ENCODE measurements around the gene CREB5.

CREB5 gene

DNA sequence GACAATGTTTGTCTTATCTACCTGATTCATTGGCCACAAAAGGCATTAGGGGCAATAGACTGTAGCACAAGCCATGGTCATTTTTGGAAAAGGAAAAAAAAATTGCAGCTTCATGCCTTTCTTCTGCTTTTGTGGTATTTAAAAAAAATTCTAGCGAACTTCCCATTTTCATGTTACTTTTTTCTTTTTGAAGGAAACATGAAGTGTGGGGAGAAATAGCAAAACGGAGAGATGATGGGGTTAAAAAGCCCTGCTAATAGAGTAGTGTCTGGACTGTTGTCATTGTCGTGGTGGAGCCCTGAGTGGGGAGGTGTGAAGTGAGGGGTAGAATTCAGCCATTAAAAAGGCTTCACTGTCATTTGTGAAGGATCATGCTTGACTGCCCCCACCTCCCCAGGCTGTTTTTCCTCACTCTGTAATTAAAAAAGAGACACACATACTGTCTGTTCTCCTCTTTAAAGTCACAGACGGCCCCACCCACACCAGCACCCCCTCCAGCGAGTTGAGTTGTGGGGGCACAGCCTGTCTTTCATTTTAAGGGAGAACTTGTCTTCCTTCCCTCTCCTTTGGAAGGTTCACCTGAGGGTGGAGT is 272.4 kb downstream of the CREB5 start:
- H3K79me2 ChIP-seq (ENCODE audit: insufficient read depth, low read depth): no peaks in the 10 kb centered on the region
- no peak overlapping the region for H3K4me2 ChIP-seq
- no peak overlapping the region for H3K9ac ChIP-seq
- H3K4me1 ChIP-seq (ENCODE audit: low read depth, poor library complexity, severe bottlenecking): no peaks in the 10 kb centered on the region
- no peak overlapping the region for H2AFZ ChIP-seq (ENCODE audit: low read depth)
- TF ChIP-seq, protein P1, sequence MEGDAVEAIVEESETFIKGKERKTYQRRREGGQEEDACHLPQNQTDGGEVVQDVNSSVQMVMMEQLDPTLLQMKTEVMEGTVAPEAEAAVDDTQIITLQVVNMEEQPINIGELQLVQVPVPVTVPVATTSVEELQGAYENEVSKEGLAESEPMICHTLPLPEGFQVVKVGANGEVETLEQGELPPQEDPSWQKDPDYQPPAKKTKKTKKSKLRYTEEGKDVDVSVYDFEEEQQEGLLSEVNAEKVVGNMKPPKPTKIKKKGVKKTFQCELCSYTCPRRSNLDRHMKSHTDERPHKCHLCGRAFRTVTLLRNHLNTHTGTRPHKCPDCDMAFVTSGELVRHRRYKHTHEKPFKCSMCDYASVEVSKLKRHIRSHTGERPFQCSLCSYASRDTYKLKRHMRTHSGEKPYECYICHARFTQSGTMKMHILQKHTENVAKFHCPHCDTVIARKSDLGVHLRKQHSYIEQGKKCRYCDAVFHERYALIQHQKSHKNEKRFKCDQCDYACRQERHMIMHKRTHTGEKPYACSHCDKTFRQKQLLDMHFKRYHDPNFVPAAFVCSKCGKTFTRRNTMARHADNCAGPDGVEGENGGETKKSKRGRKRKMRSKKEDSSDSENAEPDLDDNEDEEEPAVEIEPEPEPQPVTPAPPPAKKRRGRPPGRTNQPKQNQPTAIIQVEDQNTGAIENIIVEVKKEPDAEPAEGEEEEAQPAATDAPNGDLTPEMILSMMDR (conservative IDR thresholded peaks at IDR 0.05; ENCODE audit: low read depth, low read length): no peak
- no peak overlapping the region for H3K27ac ChIP-seq
- no peaks in the 10 kb centered on the region for H3K36me3 ChIP-seq (ENCODE audit: insufficient read depth)
- no peak overlapping the region for H3K4me3 ChIP-seq (IDR thresholded peaks at IDR 0.05; ENCODE audit: insufficient read depth, low read depth, low read length)
- no peaks in the 10 kb centered on the region for H3K27me3 ChIP-seq (ENCODE audit: insufficient read depth, low read depth)
- no peaks in the 10 kb centered on the region for H4K20me1 ChIP-seq (ENCODE audit: insufficient read depth)

DNA sequence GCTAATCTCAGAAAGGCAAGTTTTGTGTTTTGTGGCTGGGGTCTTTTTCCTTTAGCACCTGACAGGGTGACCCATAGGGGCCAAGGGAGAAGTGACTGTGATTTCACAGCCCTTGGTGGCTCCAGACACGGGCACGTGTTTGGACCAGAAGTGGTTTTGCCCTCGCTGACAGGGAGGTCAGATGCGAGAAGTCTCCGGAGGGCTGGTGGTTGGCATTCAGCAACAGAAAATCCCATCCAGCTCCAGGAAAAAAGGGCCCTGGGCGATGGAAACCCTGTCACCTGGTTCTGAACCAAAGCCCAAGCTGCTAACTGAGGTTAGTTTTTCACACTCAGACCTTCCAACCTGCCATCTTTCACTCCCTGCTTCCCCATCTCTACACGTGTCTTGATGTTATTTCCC is 272.9 kb downstream of the CREB5 start:
- Histone ChIP-seq H3K27me3 (ENCODE audit: insufficient read depth, low read depth) (no peaks in the 10 kb centered on the region), H3K79me2 (ENCODE audit: insufficient read depth, low read depth) (no peaks in the 10 kb centered on the region), H3K27ac (no peak overlapping the region), H3K4me3 (IDR thresholded peaks at IDR 0.05; ENCODE audit: insufficient read depth, low read depth, low read length) (no peak overlapping the region), H4K20me1 (ENCODE audit: insufficient read depth) (no peaks in the 10 kb centered on the region), H2AFZ (ENCODE audit: low read depth) (no peak overlapping the region), H3K36me3 (ENCODE audit: insufficient read depth) (no peaks in the 10 kb centered on the region), H3K4me2 (no peak overlapping the region), H3K9ac (no peak overlapping the region), H3K4me1 (ENCODE audit: low read depth, poor library complexity, severe bottlenecking) (no peaks in the 10 kb centered on the region)
- TF ChIP-seq, protein P1 (conservative IDR thresholded peaks at IDR 0.05; ENCODE audit: low read depth, low read length): no peak

DNA sequence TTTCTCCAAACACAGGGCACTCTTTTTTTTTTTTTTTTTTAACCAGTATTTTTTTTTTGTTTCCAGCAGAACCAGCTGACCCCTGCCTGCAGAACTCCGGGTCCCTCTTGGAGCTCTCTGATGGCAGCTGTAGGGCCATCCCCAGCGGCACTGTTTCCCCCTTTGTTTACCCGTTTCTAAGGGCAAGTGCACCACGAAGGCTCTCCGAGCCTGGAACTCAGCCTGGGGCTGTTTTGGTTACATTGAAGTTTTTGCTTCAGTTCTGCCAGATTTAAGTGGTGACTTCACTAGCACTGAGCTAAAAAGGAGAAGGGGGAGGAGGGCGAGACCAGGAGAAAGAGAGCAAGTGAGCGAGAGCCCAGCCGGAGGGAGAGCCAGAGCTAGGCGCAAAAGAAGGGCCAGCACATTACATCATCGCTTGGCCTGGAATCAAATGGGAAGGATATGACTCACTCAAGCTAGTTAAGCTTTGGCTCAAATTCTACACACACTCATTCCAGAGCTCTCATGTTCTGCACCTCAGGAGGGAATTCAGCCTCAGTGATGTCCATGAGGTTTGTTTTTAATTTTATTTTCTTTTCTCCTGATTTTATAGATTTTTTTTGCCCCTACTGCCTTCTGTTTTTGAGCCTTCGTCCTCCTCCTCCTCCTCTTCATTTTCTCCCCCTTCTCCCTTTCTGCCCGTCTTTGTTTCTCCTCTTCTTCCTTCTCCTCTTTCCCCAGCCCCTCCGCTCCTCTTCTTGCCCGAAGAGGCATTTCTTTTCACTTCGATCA is 273.5 kb downstream of the CREB5 start:
- Histone ChIP-seq H3K4me1 (ENCODE audit: low read depth, poor library complexity, severe bottlenecking) (no peaks in the 10 kb centered on the region), H3K27me3 (ENCODE audit: insufficient read depth, low read depth) (no peaks in the 10 kb centered on the region), H3K27ac (no peak overlapping the region), H3K79me2 (ENCODE audit: insufficient read depth, low read depth) (no peaks in the 10 kb centered on the region), H3K36me3 (ENCODE audit: insufficient read depth) (no peaks in the 10 kb centered on the region), H4K20me1 (ENCODE audit: insufficient read depth) (no peaks in the 10 kb centered on the region), H3K4me3 (IDR thresholded peaks at IDR 0.05; ENCODE audit: insufficient read depth, low read depth, low read length) (no peak overlapping the region), H3K9ac (no peak overlapping the region), H3K4me2 (no peak overlapping the region), H2AFZ (ENCODE audit: low read depth) (no peak overlapping the region)
- TF ChIP-seq, protein P1 (conservative IDR thresholded peaks at IDR 0.05; ENCODE audit: low read depth, low read length): no peak

DNA sequence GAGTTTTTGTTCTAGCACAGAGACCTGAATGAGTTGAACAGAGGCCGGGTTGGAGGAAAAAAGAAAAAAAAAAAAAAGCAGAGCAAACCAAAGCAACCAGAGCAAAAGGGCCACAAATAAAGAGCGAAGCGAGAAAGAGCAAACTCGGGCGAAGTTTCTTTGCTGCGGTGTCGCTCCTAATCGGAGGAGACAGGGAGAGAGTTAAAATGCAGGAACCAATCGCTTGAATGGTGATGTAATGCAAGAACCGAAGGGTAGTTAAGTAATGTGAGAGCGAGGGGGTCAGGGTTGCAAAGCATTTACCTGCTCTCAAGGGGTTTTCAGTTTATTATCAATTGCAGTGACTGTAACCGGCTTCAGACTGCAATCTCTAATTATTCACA is 274.1 kb downstream of the CREB5 start:
- no peak overlapping the region for H2AFZ ChIP-seq (ENCODE audit: low read depth)
- TF ChIP-seq, protein P1 (conservative IDR thresholded peaks at IDR 0.05; ENCODE audit: low read depth, low read length): no peak

More for the DNA sequence above, 274.1 kb downstream of the CREB5 start:
- H3K4me2 ChIP-seq: no peak overlapping the region
- no peaks in the 10 kb centered on the region for H4K20me1 ChIP-seq (ENCODE audit: insufficient read depth)
- no peaks in the 10 kb centered on the region for H3K36me3 ChIP-seq (ENCODE audit: insufficient read depth)
- no peak overlapping the region for H3K4me3 ChIP-seq (IDR thresholded peaks at IDR 0.05; ENCODE audit: insufficient read depth, low read depth, low read length)
- H3K79me2 ChIP-seq (ENCODE audit: insufficient read depth, low read depth): no peaks in the 10 kb centered on the region
- no peaks in the 10 kb centered on the region for H3K4me1 ChIP-seq (ENCODE audit: low read depth, poor library complexity, severe bottlenecking)
- no peaks in the 10 kb centered on the region for H3K27me3 ChIP-seq (ENCODE audit: insufficient read depth, low read depth)
- H3K27ac ChIP-seq: no peak overlapping the region
- no peak overlapping the region for H3K9ac ChIP-seq
